ENCODE data around the gene CFI. TPM values are rescaled to one million over a fixed set of nuclear protein-coding genes. Genes with fewer than 3 reads are reported as not detected.
"Not testable (repeated sequence)": the region's sequence is repeated elsewhere in the genome, so short reads cannot be mapped to it uniquely, and the experiment has no call there.

The CFI gene
- total RNA-seq, 1 donor from 2014 or later: not detected

DNA sequence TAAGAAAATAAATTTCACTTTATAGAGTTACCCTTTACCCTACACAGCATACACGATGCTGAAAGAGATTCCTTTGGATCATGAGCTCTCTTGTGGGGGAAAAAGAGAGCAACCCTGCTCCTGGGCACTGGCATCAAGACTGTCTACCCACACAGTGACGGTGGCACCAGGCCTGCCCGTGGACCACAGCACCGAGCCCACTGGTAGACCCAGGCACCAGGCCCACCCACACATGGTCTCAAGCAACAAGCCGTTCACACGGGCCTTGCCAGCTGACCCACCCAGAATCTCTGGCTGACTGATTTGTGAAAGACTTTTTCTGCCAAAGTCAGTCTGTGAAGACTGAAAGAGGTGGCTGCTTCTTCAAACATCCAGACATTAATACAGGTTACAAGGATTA is 6.7 kb downstream of the CFI start:
- DNase-seq (ENCODE audit: low read depth) (no peak), FAIRE-seq (no peak)
- H3K27me3 ChIP-seq (ENCODE audit: control insufficient read depth, insufficient read depth, low read length): no peaks in the 10 kb centered on the region
- TF ChIP-seq, protein P1, sequence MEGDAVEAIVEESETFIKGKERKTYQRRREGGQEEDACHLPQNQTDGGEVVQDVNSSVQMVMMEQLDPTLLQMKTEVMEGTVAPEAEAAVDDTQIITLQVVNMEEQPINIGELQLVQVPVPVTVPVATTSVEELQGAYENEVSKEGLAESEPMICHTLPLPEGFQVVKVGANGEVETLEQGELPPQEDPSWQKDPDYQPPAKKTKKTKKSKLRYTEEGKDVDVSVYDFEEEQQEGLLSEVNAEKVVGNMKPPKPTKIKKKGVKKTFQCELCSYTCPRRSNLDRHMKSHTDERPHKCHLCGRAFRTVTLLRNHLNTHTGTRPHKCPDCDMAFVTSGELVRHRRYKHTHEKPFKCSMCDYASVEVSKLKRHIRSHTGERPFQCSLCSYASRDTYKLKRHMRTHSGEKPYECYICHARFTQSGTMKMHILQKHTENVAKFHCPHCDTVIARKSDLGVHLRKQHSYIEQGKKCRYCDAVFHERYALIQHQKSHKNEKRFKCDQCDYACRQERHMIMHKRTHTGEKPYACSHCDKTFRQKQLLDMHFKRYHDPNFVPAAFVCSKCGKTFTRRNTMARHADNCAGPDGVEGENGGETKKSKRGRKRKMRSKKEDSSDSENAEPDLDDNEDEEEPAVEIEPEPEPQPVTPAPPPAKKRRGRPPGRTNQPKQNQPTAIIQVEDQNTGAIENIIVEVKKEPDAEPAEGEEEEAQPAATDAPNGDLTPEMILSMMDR (IDR thresholded peaks at IDR 0.05; ENCODE audit: insufficient read depth, low read length, severe bottlenecking): no peak
- H3K36me3 ChIP-seq (ENCODE audit: control insufficient read depth, insufficient read depth, low read length): no peaks in the 10 kb centered on the region
- no peak overlapping the region for H3K4me3 ChIP-seq (ENCODE audit: low read depth, low read length)

DNA sequence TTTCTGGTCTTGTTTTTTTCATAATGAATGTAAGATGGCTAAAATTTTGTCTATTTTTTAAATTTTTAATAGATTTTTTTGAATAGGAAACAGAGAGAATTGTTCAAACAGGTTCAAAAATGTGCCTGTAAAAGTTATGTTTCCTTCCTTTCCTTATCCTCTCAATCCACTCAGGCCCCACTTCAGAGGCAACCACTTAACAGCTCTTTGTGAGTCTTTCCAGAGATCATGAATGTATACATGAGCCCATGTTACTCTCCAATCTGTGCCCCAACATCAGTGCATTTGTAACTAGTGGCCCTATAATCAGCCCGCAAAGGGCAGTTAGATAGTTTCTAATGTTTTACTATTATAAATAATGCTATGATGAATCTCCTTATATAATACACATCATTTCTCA is 14.0 kb downstream of the CFI start:
- TF ChIP-seq, protein P1 (IDR thresholded peaks at IDR 0.05; ENCODE audit: insufficient read depth, low read length, severe bottlenecking): no peak
- FAIRE-seq (no peak), DNase-seq (ENCODE audit: low read depth) (no peak)
- Histone ChIP-seq H3K36me3 (ENCODE audit: control insufficient read depth, insufficient read depth, low read length) (no peaks in the 10 kb centered on the region), H3K27me3 (ENCODE audit: control insufficient read depth, insufficient read depth, low read length) (no peaks in the 10 kb centered on the region), H3K4me3 (ENCODE audit: low read depth, low read length) (no peak overlapping the region)

DNA sequence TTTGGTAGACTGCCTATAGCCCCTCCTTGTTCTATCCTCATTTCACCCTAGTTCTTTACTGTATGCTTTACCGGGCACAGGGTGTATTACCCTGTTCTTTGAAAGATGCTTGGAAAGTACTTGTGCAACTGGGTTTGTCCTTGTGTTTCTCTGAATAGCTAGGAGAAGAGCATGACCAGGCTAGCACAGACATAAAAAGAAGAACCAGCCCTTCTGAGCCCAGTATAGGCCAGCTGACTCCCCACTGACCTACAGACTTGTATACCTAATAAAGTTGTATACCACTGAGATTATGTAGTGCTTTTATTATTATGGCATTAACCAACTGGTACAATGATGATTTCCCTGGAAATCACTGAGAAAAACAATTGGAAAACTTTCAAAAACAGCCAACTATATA is 15.0 kb downstream of the CFI start:
- FAIRE-seq (no peak), DNase-seq (ENCODE audit: low read depth) (no peak)
- Histone ChIP-seq H3K27me3 (ENCODE audit: control insufficient read depth, insufficient read depth, low read length) (no peaks in the 10 kb centered on the region), H3K4me3 (ENCODE audit: low read depth, low read length) (no peak overlapping the region), H3K36me3 (ENCODE audit: control insufficient read depth, insufficient read depth, low read length) (no peaks in the 10 kb centered on the region)
- TF ChIP-seq, protein P1 (IDR thresholded peaks at IDR 0.05; ENCODE audit: insufficient read depth, low read length, severe bottlenecking): no peak

DNA sequence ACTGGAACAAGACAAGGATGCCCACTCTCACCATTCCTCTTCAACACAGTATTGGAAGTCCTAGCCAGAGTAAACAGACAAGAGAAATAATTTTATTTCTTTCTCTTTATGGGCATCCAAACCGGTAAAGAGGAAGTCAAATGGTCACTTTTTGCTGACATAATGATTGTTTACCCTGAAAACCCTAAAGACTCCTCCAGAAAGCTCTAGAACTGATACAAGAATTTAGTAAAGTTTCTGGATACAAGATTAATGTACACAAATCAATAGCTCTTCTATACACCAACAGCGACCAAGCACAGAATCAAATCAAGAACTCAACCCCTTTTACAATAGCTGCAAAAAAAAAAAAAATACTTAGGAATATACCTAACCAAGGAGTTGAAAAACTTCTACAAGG is 19.7 kb downstream of the CFI start:
- H3K4me3 ChIP-seq (ENCODE audit: low read depth, low read length); DNase-seq (ENCODE audit: low read depth); H3K36me3 ChIP-seq (ENCODE audit: control insufficient read depth, insufficient read depth, low read length); FAIRE-seq; H3K27me3 ChIP-seq (ENCODE audit: control insufficient read depth, insufficient read depth, low read length): not testable (repeated sequence)

DNA sequence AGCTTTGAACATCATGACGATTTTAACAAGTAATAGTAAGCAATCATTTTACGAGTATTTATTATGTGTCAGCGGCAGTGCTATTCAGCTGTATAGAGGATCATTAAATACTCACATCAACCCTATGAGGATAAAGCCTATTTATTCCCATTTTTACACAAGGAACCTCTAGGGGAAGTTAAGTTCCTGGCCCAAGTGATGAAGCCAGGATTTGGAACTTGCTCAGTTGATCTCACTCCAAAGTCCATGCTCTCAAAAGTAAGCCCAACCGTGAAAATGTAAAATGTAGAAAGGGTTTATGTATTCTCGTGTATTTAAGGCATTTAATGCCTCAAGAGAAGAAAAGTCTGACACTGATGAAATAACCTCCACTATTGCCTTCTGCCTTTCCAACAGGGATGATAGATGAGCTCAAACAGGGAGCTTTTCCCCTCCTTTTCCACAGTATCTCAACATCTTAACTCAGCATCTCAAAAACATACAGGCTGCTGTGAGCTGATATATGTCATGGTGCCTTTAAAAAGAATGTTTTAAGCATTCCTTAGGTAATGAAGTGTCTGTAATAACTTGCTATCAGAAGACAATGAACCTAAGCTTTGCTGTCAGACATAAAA is 36.9 kb downstream of the CFI start:
- H3K36me3 ChIP-seq (ENCODE audit: control insufficient read depth, insufficient read depth, low read length): no peaks in the 10 kb centered on the region
- FAIRE-seq: no peak
- H3K4me3 ChIP-seq (ENCODE audit: low read depth, low read length): no peak overlapping the region
- H3K27me3 ChIP-seq (ENCODE audit: control insufficient read depth, insufficient read depth, low read length): no peaks in the 10 kb centered on the region
- DNase-seq (ENCODE audit: low read depth): no peak
- TF ChIP-seq, protein P1 (IDR thresholded peaks at IDR 0.05; ENCODE audit: insufficient read depth, low read length, severe bottlenecking): no peak

DNA sequence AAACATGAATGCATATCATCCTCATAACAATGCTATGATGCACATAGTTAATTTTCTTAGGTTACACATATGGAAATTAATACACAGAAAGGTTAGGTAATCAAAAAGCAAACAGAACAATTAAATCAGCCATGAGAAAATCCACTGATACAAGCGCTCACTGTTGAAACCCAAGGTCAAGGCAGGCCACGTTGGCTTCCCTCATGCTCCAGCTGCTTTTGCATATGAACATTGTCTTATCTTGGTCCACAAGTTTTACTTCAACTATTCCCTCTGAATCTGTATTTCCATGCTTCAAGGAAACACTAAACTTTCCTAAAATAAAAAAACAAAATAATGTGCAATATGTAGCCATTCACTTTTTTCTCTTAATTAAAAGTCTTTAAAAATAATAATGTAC is 37.4 kb downstream of the CFI start:
- no peaks in the 10 kb centered on the region for H3K27me3 ChIP-seq (ENCODE audit: control insufficient read depth, insufficient read depth, low read length)
- FAIRE-seq: no peak
- DNase-seq (ENCODE audit: low read depth): peak; percentile 24
- no peak overlapping the region for H3K4me3 ChIP-seq (ENCODE audit: low read depth, low read length)
- no peaks in the 10 kb centered on the region for H3K36me3 ChIP-seq (ENCODE audit: control insufficient read depth, insufficient read depth, low read length)
- TF ChIP-seq, protein P1 (IDR thresholded peaks at IDR 0.05; ENCODE audit: insufficient read depth, low read length, severe bottlenecking): no peak

Measured in bronchial epithelial cell (primary cell).